ENCODE measurements around the gene ELP4.
A peak's percentile ranks its signal among the peaks of the same experiment; 100 is the strongest.

ELP4 gene

GRCh38 chr11:31500560-31500959 lies 9.0 kb upstream of the ELP4 start:
- H3K36me3 ChIP-seq (ENCODE audit: insufficient read depth, low read length) = peaks cover 59% of the 10 kb centered on the region
- 0 out of 2 replicates have a peak, but pooled peaks cover 5% of the 10 kb centered on the region for H3K9me3 ChIP-seq (ENCODE audit: low read length)
- peaks cover 3% of the 10 kb centered on the region; the same call in 1 of the 2 replicates for H4K20me1 ChIP-seq (ENCODE audit: insufficient read depth, low read length)

GRCh38 chr11:31509051-31509428 lies 527 bp upstream of the ELP4 start:
- Histone ChIP-seq H3K27ac (ENCODE audit: low read depth, low read length, poor library complexity, severe bottlenecking) (peak overlapping the region; percentile 45), H3K4me1 (ENCODE audit: insufficient read depth, low read length, severe bottlenecking) (peaks cover 29% of the 10 kb centered on the region), H4K20me1 (ENCODE audit: insufficient read depth, low read length) (no peaks in the 10 kb centered on the region), H3K9me3 (ENCODE audit: low read length) (no peaks in the 10 kb centered on the region), H3F3A (ENCODE audit: insufficient read depth, low read length) (no peaks in the 10 kb centered on the region), H3K4me3 (ENCODE audit: low read depth, low read length, poor library complexity, severe bottlenecking) (peak overlapping the region; percentile 75), H3K9me2 (ENCODE audit: low read depth, low read length) (no peaks in the 10 kb centered on the region), H3K36me3 (ENCODE audit: insufficient read depth, low read length) (peaks cover 12% of the 10 kb centered on the region), H2AFZ (ENCODE audit: low read length) (peak overlapping the region; percentile 16; the same call in 1 of the 2 replicates), H3K9ac (ENCODE audit: low read length) (peak overlapping the region; percentile 78), H3K27me3 (ENCODE audit: insufficient read depth, low read length) (no peaks in the 10 kb centered on the region), H3K79me2 (ENCODE audit: insufficient read depth, low read length) (peaks cover 72% of the 10 kb centered on the region), H3K4me2 (ENCODE audit: low read length) (peak overlapping the region; percentile 84)
- TF ChIP-seq EZH2 (IDR thresholded peaks at IDR 0.05; ENCODE audit: borderline replicate concordance, low read length) = no peak
- TF ChIP-seq, protein P1, sequence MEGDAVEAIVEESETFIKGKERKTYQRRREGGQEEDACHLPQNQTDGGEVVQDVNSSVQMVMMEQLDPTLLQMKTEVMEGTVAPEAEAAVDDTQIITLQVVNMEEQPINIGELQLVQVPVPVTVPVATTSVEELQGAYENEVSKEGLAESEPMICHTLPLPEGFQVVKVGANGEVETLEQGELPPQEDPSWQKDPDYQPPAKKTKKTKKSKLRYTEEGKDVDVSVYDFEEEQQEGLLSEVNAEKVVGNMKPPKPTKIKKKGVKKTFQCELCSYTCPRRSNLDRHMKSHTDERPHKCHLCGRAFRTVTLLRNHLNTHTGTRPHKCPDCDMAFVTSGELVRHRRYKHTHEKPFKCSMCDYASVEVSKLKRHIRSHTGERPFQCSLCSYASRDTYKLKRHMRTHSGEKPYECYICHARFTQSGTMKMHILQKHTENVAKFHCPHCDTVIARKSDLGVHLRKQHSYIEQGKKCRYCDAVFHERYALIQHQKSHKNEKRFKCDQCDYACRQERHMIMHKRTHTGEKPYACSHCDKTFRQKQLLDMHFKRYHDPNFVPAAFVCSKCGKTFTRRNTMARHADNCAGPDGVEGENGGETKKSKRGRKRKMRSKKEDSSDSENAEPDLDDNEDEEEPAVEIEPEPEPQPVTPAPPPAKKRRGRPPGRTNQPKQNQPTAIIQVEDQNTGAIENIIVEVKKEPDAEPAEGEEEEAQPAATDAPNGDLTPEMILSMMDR (IDR thresholded peaks at IDR 0.05; ENCODE audit: low read length) = no peak

More at GRCh38 chr11:31500560-31500959, 9.0 kb upstream of the ELP4 start:
- Histone ChIP-seq H3K27ac (ENCODE audit: low read depth, low read length, poor library complexity, severe bottlenecking) (no peak overlapping the region), H3K9me2 (ENCODE audit: low read depth, low read length) (no peaks in the 10 kb centered on the region), H3K27me3 (ENCODE audit: insufficient read depth, low read length) (no peaks in the 10 kb centered on the region), H3K79me2 (ENCODE audit: insufficient read depth, low read length) (peaks cover 91% of the 10 kb centered on the region), H3F3A (ENCODE audit: insufficient read depth, low read length) (no peaks in the 10 kb centered on the region), H3K9ac (ENCODE audit: low read length) (no peak overlapping the region), H3K4me3 (ENCODE audit: low read depth, low read length, poor library complexity, severe bottlenecking) (no peak overlapping the region), H3K4me2 (ENCODE audit: low read length) (no peak overlapping the region), H3K4me1 (ENCODE audit: insufficient read depth, low read length, severe bottlenecking) (peaks cover 5% of the 10 kb centered on the region), H2AFZ (ENCODE audit: low read length) (no peak overlapping the region)
- TF ChIP-seq, protein P1 (IDR thresholded peaks at IDR 0.05; ENCODE audit: low read length) = no peak
- TF ChIP-seq EZH2 (IDR thresholded peaks at IDR 0.05; ENCODE audit: borderline replicate concordance, low read length) = no peak

GRCh38 chr11:31512117-31512516 lies 2.5 kb downstream of the ELP4 start:
- Histone ChIP-seq H2AFZ (ENCODE audit: low read length) (no peak overlapping the region), H3K9ac (ENCODE audit: low read length) (no peak overlapping the region)
- no peak for TF ChIP-seq EZH2 (IDR thresholded peaks at IDR 0.05; ENCODE audit: borderline replicate concordance, low read length)
- TF ChIP-seq, protein P1 (IDR thresholded peaks at IDR 0.05; ENCODE audit: low read length) = no peak

More at GRCh38 chr11:31512117-31512516, 2.5 kb downstream of the ELP4 start:
- no peaks in the 10 kb centered on the region for H3K27me3 ChIP-seq (ENCODE audit: insufficient read depth, low read length)
- no peaks in the 10 kb centered on the region for H3K36me3 ChIP-seq (ENCODE audit: insufficient read depth, low read length)
- H3K9me2 ChIP-seq (ENCODE audit: low read depth, low read length) = no peaks in the 10 kb centered on the region
- H3K79me2 ChIP-seq (ENCODE audit: insufficient read depth, low read length) = peaks cover 54% of the 10 kb centered on the region
- H3K9me3 ChIP-seq (ENCODE audit: low read length) = no peaks in the 10 kb centered on the region
- H3K4me3 ChIP-seq (ENCODE audit: low read depth, low read length, poor library complexity, severe bottlenecking) = no peak overlapping the region
- peaks cover 29% of the 10 kb centered on the region for H3K4me1 ChIP-seq (ENCODE audit: insufficient read depth, low read length, severe bottlenecking)
- no peak overlapping the region for H3K4me2 ChIP-seq (ENCODE audit: low read length)
- no peaks in the 10 kb centered on the region for H4K20me1 ChIP-seq (ENCODE audit: insufficient read depth, low read length)
- no peaks in the 10 kb centered on the region for H3F3A ChIP-seq (ENCODE audit: insufficient read depth, low read length)
- no peak overlapping the region for H3K27ac ChIP-seq (ENCODE audit: low read depth, low read length, poor library complexity, severe bottlenecking)
